Measurements from ENCODE around the gene ENAM. TPM values are rescaled to one million over a fixed set of nuclear protein-coding genes. Genes with fewer than 3 reads are reported as not detected.

Gene ENAM
- total RNA-seq, 1 donor from 2014 or later = 0.21 TPM

DNA sequence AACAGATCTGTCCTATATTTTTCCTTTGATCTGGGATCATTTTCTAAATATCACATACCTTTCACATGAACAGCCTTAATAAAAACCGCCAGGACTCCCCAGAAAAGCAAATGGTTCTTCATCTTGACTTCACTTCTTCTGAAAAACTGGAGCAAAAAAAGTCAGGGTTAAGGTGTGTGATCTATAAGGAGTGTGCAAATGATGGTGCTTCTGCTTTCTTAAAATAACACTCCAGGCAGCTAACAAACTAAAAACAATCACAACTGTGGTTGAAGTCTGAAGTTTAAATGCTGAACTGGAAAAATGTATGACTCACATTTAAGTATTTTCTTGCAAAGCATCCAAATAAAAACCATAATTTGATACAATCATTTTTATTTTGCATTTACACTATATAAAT is 37.8 kb downstream of the ENAM start, which contains the start of gene JCHAIN:
TSS of gene JCHAIN (minus strand) at position 140 of the 400 bp plus-strand sequence. CDS start at position 122, 18 bp downstream.
- H3K36me3 ChIP-seq (ENCODE audit: control insufficient read depth, insufficient read depth, low read length) = no peaks in the 10 kb centered on the region
- TF ChIP-seq, protein P1, sequence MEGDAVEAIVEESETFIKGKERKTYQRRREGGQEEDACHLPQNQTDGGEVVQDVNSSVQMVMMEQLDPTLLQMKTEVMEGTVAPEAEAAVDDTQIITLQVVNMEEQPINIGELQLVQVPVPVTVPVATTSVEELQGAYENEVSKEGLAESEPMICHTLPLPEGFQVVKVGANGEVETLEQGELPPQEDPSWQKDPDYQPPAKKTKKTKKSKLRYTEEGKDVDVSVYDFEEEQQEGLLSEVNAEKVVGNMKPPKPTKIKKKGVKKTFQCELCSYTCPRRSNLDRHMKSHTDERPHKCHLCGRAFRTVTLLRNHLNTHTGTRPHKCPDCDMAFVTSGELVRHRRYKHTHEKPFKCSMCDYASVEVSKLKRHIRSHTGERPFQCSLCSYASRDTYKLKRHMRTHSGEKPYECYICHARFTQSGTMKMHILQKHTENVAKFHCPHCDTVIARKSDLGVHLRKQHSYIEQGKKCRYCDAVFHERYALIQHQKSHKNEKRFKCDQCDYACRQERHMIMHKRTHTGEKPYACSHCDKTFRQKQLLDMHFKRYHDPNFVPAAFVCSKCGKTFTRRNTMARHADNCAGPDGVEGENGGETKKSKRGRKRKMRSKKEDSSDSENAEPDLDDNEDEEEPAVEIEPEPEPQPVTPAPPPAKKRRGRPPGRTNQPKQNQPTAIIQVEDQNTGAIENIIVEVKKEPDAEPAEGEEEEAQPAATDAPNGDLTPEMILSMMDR (IDR thresholded peaks at IDR 0.05; ENCODE audit: insufficient read depth, low read length, poor library complexity, severe bottlenecking) = no peak
- no peaks in the 10 kb centered on the region for H3K27me3 ChIP-seq (ENCODE audit: control insufficient read depth, insufficient read depth, low read length)
- H3K4me3 ChIP-seq (ENCODE audit: low read depth, low read length) = no peak within 1 kb of the TSS
- no peak for DNase-seq (ENCODE audit: low read depth)

DNA sequence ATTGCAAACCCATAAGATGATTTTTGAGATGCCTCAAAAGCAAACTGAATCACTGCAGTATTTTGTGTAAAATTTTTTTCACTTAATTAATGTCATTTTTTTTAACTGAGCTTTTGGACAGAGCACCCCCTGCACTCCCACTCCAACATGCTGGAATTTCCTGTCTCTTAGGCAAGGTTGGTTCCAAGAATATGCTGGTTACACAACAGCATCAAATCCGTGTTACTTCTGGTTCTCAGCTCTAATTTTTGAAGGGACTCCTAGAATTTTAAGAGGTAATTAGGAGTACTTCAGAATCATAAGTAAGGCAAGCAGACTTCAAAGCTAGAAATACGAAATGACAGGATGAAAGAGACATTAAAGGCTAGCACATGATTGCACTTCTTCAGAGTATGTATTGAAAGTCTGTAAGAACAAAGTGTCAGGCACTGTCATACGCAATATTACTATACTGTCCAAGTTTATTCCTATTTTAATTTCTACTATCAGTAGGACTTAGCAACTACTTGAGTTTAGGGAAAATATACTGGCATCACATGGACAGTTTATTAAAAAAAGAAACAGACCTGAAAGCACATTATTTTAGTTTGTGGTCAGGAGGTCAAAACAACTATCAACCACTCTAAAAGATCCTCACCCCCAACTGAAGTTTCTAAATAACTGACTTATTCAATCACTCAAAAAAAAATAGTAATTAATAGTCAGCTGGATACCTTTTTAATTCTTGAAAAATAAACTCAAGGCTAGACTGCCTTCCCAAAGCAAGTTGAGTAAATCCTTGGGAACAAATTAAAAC is 39.4 kb downstream of the ENAM start:
- TF ChIP-seq, protein P1 (IDR thresholded peaks at IDR 0.05; ENCODE audit: insufficient read depth, low read length, poor library complexity, severe bottlenecking) = no peak
- DNase-seq (ENCODE audit: low read depth) = no peak
- no peak overlapping the region for H3K4me3 ChIP-seq (ENCODE audit: low read depth, low read length)
- H3K27me3 ChIP-seq (ENCODE audit: control insufficient read depth, insufficient read depth, low read length) = no peaks in the 10 kb centered on the region
- no peaks in the 10 kb centered on the region for H3K36me3 ChIP-seq (ENCODE audit: control insufficient read depth, insufficient read depth, low read length)

DNA sequence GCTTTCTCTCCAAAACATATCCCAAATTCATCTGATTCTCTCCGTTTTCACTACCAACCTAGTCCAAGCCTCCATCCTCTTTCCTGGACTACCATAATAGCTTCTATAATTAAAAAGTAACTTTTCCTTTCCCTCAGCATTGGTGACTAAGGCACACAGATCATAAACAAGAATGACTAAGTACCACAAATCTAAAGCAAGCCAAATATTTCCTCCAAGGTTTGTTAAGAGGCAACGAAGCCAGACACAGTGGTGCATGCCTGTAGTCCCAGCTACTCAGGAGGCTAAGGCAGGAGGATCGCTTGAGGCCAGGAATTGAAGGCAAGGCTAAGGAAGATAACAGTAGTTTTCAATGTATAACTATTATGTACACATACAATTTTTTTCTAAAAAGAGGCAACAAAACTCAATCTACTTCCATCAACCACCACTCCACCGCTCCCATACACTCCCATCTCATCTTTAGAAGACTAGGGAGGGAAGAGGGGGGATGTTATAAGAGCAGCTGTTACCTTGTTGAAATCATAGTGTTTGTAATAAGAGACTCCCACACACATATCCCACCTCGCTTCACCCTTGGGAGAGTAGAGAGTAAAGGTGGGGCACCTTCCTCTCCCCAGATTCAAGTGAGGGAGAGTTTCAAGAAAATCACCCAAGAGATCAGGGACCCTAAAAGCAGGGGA is 41.9 kb downstream of the ENAM start:
- H3K4me3 ChIP-seq (ENCODE audit: low read depth, low read length) = no peak overlapping the region
- H3K36me3 ChIP-seq (ENCODE audit: control insufficient read depth, insufficient read depth, low read length) = no peaks in the 10 kb centered on the region
- TF ChIP-seq, protein P1 (IDR thresholded peaks at IDR 0.05; ENCODE audit: insufficient read depth, low read length, poor library complexity, severe bottlenecking) = no peak
- peak; percentile 49 for DNase-seq (ENCODE audit: low read depth)
- H3K27me3 ChIP-seq (ENCODE audit: control insufficient read depth, insufficient read depth, low read length) = no peaks in the 10 kb centered on the region

DNA sequence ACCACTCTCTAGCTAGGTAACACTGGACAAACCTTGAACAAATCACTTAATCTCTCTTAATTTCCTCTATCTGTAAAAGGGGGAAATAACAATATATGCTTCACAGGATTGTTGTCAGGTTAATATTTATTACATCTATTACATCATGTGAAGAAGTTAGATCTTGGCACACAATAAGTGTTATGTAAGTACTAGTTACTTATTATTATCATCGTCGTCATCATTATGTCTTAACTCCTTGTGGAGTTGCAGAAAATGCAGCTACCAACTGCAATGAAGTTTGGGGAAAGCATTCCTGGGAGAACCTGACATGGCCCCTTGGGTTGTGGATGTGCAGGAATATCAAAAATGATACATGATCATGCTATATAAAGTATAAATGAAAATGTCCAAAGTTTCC is 42.5 kb downstream of the ENAM start:
- TF ChIP-seq, protein P1 (IDR thresholded peaks at IDR 0.05; ENCODE audit: insufficient read depth, low read length, poor library complexity, severe bottlenecking) = no peak
- DNase-seq (ENCODE audit: low read depth) = no peak
- Histone ChIP-seq H3K27me3 (ENCODE audit: control insufficient read depth, insufficient read depth, low read length) (no peaks in the 10 kb centered on the region), H3K36me3 (ENCODE audit: control insufficient read depth, insufficient read depth, low read length) (no peaks in the 10 kb centered on the region), H3K4me3 (ENCODE audit: low read depth, low read length) (no peak overlapping the region)

DNA sequence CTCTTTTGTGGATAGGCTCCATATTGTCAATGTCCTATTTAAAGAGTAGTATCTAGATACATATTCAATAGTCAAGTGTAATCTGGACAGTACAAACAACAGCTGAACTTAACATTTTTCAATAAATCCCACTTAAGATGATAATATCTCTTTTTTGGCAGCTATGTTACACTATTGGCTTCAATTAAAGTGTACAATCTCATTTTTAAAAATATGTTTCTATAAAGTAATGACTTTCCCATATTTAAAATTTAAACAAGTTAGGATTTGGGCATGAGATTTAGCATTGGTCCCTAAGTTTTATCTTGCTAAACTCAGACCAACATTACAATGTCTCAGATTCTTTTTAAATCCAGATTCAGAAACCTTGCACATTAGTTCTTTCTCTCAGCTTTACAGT is 45.6 kb downstream of the ENAM start:
- Histone ChIP-seq H3K27me3 (ENCODE audit: control insufficient read depth, insufficient read depth, low read length) (no peaks in the 10 kb centered on the region), H3K36me3 (ENCODE audit: control insufficient read depth, insufficient read depth, low read length) (no peaks in the 10 kb centered on the region), H3K4me3 (ENCODE audit: low read depth, low read length) (no peak overlapping the region)
- no peak for DNase-seq (ENCODE audit: low read depth)
- TF ChIP-seq, protein P1 (IDR thresholded peaks at IDR 0.05; ENCODE audit: insufficient read depth, low read length, poor library complexity, severe bottlenecking) = no peak

All from kidney epithelial cell (primary cell).